GM19239 (cell line): ENCODE results near the gene TNRC18.
"Not testable (repeated sequence)": the region's sequence is repeated elsewhere in the genome, so short reads cannot be mapped to it uniquely, and the experiment has no call there.

ENCODE experiments used
- DNase-seq: peaks from one replicate; pipeline ENCODE4 v3.0.0; 2011; ENCODE audit warnings: low spot score; ENCODE audit not compliant: insufficient read length
- FAIRE-seq: peaks from 2 replicates; lab custom pipeline; 2011; peaks lifted over from hg19 to GRCh38; lab: Jason Lieb, UNC

Gene TNRC18

GRCh38 chr7:5303591-5304505, 119.8 kb downstream of the TNRC18 start:
- no peak for DNase-seq
- FAIRE-seq, result no peak

- FAIRE-seq (no peak), DNase-seq (no peak)
Measured at GRCh38 chr7:5303061-5303460, 120.6 kb downstream of the TNRC18 start.

- no peak for DNase-seq
- no peak for FAIRE-seq
Measured at GRCh38 chr7:5302577-5302976, 121.1 kb downstream of the TNRC18 start.

- DNase-seq (no peak), FAIRE-seq (no peak)
Measured at GRCh38 chr7:5300366-5300765, 123.3 kb downstream of the TNRC18 start.

- DNase-seq (no peak), FAIRE-seq (no peak)
Measured at GRCh38 chr7:5296611-5297226, 126.9 kb downstream of the TNRC18 start.

DNA sequence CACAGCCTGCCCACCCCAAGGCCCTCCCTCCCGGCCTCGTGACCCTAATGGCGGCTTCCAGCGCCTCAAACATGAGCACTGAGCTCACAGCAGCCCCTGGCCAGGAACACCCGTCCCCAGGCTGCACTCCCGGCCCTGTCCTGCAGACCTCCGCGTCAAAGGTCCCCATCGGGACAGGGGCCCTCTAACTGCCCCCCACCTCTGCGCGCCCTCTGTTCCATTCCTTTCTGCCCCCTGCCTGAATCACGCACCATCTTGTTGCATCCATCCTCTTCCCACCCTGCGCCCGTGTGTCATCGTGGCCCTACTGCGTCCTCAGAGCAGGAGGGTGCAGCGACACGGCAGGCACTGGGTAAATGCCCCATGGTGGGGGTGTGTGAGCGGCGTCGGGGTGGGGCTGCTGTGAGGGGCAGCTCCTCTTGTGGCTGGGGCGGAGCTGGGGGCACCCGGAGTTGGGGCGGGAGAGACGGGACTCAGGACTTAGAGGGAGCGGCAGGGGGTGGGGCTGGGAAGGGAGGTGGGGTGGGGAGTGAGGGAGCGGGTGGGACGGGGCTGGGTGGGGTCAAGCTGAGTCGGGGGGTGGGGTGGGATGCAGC, 127.5 kb downstream of the TNRC18 start:
- no peak for FAIRE-seq
- DNase-seq, result no peak

GRCh38 chr7:5295039-5296014, 128.3 kb downstream of the TNRC18 start:
- no peak for DNase-seq
- no peak for FAIRE-seq

DNA sequence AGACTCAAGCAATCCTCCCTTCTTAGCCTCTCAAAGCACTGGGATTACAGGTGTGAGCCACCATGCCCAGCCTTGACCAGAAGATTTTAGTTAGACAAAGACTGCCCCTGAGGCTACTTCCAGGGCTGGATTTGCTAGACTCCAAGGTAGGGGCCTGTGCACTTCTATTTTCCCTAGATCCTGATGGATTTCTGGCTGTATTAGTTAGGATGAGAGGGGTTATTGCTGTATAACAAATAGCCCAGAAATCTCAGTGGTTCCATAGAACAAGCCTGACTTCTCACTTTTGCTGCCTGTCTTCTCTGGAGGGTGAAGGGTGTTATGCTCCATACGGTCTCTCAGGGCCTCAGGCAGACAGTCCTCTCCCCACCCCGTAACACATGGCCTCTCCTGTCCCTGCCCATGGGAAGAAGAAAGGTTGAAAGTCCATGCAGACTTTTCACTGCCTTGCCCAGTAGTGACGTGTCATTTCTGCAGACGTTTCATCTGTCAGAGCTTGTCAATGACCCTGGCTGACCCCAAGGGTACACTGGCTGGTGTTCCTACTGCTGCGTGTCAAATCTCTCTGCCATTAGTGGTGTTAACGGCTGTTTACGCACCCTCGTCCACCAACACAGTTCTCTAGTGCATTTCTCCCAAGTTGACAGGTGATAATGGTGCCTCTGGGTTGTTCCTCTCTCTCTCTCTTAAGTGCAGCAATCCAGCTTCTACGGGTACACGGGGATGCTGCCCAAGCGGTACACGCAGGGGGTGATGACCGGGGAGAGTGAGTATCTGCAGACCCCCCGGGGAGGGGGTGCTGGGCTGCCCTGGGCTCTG, 129.3 kb downstream of the TNRC18 start:
- DNase-seq (no peak), FAIRE-seq (no peak)

DNA sequence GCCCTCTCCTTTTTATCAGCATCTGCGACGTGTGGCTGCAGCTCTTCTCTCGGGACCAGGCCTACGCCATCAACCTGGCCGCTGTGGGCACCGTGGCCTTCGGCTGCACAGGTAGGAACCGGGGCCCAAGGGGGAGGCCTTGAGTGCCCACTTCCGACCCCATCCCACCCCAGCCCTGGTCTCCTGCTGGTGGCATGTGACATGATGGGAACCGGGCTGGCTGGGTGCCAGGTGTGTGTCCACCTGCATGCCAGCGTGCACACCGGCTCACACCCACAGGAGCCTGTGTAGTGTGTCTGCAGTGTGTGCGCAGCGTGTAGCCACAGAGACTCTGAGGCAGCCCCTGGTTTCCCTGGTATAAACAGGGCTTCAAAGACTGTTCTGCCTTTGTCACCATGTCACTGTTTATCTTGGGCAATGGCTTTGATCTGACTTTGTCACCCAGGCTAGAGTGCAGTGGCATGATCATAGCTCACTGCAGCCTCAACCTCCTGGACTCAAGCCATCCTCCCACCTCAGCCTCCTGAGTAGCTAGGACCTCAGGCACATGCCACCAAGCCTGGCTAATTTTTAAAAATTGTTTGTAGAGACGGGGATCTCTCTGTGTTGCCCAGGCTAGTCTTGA, 131.8 kb downstream of the TNRC18 start:
- FAIRE-seq, DNase-seq: not testable (repeated sequence)

GRCh38 chr7:5291301-5291700, 132.3 kb downstream of the TNRC18 start:
- no peak for FAIRE-seq

GRCh38 chr7:5289355-5289754, 134.3 kb downstream of the TNRC18 start:
- DNase-seq (no peak), FAIRE-seq (no peak)

More at GRCh38 chr7:5291301-5291700, 132.3 kb downstream of the TNRC18 start:
- DNase-seq, result no peak

DNA sequence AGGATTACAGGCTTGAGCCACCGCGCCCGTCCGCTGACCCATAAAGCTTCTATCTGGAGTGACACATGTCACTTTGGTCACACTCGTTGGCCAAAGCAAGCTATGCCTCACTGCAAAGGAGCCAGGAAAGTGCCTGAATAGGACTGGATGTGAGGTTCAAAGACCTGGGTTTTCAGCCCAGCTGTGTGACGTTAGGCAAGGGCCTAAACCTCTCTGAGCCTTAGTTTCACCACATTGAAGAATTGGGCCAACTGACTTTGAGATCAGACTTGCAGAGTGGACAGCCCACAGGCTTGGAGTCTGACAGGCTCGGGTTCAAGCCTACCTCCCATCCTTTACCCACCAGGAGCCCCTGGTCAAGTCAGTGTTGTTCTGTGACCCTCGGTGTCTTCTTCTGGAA, 135.1 kb downstream of the TNRC18 start:
- not testable (repeated sequence) for FAIRE-seq, DNase-seq

GRCh38 chr7:5287802-5288201, 135.8 kb downstream of the TNRC18 start:
- FAIRE-seq (no peak), DNase-seq (no peak)

GRCh38 chr7:5287373-5287772, 136.3 kb downstream of the TNRC18 start:
- FAIRE-seq, DNase-seq: not testable (repeated sequence)

- DNase-seq (no peak), FAIRE-seq (no peak)
Measured at GRCh38 chr7:5286933-5287332, 136.7 kb downstream of the TNRC18 start.

- peak; percentile 75 for DNase-seq
- no peak for FAIRE-seq
Measured at GRCh38 chr7:5284304-5285281, 139.0 kb downstream of the TNRC18 start.
